HL-60 (cell line): ENCODE measurements around the gene MRPL23.

Experiments used
- DNase-seq, 2 experiments: peaks; one replicate each; pipeline ENCODE4 v3.0.0-alpha.2; 2010 to 2020; ENCODE audit warnings: low read depth in 1 of 2, low spot score in 1 of 2
- H3K27ac ChIP-seq: fragments of 250-450 bp; sonication (Bioruptor Pico); replicated peaks from 2 replicates; pipeline ENCODE4 v1.5.1; 2020; ENCODE audit warnings: mild to moderate bottlenecking, moderate library complexity
- H3K27me3 ChIP-seq: fragments of 250-450 bp; sonication (Bioruptor Pico); 2 replicates; pipeline ENCODE4 v1.5.1; 2021; ENCODE audit warnings: mild to moderate bottlenecking, moderate library complexity; ENCODE audit not compliant: insufficient read depth, poor library complexity, severe bottlenecking
- H3K4me3 ChIP-seq: replicated peaks from 2 replicates; pipeline ENCODE4 v1.5.1; 2011; ENCODE audit warnings: mild to moderate bottlenecking, control low read depth, low read length; ENCODE audit not compliant: insufficient read depth
- GABPA ChIP-seq: IDR thresholded peaks from 2 replicates; pipeline ENCODE4 v1.6.1; 2012; ENCODE audit warnings: low read depth
- POLR2AphosphoS5 ChIP-seq: IDR thresholded peaks from 2 replicates; pipeline ENCODE4 v1.6.1; 2012; ENCODE audit warnings: low read depth
- SPI1 ChIP-seq: IDR thresholded peaks from 2 replicates; pipeline ENCODE4 v1.6.1; 2012; ENCODE audit warnings: low read depth, mild to moderate bottlenecking, borderline replicate concordance
- TF ChIP-seq, protein P1 (sequence below): IDR thresholded peaks from 2 replicates; pipeline ENCODE4 v1.6.1; 2012; ENCODE audit warnings: low read depth; ENCODE audit not compliant: insufficient replicate concordance
- TF ChIP-seq, protein P2 (sequence below): IDR thresholded peaks from one replicate; pipeline ENCODE4 v1.5.1; 2011; ENCODE audit warnings: low read length, control low read depth, inconsistent platforms; ENCODE audit not compliant: insufficient read depth

The MRPL23 gene

DNA sequence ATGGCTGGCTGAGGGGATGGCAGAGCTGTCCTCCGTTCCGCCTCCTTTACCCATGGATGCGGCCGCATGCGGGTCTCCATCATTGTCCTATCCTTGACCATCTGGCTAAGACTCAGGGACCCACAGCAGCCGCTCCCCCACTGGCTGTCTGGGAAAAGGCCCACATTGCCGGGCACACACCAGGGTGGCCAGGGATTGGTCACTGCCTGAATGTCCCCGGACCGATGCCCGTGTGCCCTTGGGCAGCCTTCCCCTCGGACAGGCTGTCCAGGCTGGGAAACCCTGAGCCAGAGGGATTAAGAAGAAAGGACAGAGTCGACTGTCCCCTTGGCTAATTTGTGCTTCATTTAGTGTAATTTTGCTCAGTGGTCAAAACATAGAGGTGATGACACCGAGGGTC lies 28.1 kb downstream of the MRPL23 start:
- no peak for DNase-seq
- H3K27ac ChIP-seq = no peak overlapping the region
- H3K27me3 ChIP-seq = no peaks in the 10 kb centered on the region
- TF ChIP-seq GABPA (no peak), POLR2AphosphoS5 (no peak), SPI1 (no peak)
- TF ChIP-seq, protein P1, sequence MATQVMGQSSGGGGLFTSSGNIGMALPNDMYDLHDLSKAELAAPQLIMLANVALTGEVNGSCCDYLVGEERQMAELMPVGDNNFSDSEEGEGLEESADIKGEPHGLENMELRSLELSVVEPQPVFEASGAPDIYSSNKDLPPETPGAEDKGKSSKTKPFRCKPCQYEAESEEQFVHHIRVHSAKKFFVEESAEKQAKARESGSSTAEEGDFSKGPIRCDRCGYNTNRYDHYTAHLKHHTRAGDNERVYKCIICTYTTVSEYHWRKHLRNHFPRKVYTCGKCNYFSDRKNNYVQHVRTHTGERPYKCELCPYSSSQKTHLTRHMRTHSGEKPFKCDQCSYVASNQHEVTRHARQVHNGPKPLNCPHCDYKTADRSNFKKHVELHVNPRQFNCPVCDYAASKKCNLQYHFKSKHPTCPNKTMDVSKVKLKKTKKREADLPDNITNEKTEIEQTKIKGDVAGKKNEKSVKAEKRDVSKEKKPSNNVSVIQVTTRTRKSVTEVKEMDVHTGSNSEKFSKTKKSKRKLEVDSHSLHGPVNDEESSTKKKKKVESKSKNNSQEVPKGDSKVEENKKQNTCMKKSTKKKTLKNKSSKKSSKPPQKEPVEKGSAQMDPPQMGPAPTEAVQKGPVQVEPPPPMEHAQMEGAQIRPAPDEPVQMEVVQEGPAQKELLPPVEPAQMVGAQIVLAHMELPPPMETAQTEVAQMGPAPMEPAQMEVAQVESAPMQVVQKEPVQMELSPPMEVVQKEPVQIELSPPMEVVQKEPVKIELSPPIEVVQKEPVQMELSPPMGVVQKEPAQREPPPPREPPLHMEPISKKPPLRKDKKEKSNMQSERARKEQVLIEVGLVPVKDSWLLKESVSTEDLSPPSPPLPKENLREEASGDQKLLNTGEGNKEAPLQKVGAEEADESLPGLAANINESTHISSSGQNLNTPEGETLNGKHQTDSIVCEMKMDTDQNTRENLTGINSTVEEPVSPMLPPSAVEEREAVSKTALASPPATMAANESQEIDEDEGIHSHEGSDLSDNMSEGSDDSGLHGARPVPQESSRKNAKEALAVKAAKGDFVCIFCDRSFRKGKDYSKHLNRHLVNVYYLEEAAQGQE = no peak
- TF ChIP-seq, protein P2, sequence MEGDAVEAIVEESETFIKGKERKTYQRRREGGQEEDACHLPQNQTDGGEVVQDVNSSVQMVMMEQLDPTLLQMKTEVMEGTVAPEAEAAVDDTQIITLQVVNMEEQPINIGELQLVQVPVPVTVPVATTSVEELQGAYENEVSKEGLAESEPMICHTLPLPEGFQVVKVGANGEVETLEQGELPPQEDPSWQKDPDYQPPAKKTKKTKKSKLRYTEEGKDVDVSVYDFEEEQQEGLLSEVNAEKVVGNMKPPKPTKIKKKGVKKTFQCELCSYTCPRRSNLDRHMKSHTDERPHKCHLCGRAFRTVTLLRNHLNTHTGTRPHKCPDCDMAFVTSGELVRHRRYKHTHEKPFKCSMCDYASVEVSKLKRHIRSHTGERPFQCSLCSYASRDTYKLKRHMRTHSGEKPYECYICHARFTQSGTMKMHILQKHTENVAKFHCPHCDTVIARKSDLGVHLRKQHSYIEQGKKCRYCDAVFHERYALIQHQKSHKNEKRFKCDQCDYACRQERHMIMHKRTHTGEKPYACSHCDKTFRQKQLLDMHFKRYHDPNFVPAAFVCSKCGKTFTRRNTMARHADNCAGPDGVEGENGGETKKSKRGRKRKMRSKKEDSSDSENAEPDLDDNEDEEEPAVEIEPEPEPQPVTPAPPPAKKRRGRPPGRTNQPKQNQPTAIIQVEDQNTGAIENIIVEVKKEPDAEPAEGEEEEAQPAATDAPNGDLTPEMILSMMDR = no peak
- H3K4me3 ChIP-seq = no peak overlapping the region

DNA sequence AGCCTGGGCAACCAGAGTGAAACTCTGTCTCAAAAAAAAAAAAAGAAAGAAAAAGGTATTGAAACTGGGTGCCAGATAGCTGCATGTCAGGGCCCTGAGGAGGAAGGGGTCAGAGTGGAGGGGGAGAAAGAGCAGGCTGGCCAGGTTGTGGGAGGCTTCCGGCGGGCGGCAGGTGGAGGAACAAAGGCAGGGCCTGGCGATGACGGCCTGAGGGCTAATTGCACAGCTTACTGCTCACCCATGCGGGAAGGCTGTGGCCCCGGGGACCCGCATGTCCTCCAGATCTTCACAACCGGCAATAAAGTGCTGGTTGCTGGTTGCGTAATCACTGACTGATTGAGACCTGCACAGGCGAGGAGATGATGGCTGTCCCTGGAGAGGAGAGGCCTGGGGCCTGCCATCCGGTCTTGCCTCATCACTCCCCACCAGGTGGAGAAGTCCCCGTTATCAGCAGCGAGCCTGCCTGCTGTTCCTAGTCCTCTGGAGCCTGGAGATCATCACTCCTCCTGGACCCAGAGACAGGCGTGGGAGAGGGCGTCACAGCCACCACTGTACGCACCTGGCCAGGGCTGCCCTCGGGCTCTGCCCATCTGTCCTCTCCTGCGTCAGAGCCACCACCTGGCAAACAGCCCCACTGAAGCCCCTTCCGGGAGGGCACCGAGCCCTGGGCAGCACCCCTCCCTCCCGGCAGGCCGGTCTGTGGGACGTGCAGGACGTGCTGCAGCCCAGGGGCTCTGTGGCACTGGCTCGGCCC lies 31.8 kb downstream of the MRPL23 start:
- Histone ChIP-seq H3K27ac (no peak overlapping the region), H3K4me3 (no peak overlapping the region), H3K27me3 (no peaks in the 10 kb centered on the region)
- TF ChIP-seq GABPA = no peak
- TF ChIP-seq, protein P1 = no peak
- TF ChIP-seq, protein P2 = no peak
- no peak for TF ChIP-seq SPI1
- TF ChIP-seq POLR2AphosphoS5 = no peak
- DNase-seq = peak in 1 of 2 experiments; percentile 49

DNA sequence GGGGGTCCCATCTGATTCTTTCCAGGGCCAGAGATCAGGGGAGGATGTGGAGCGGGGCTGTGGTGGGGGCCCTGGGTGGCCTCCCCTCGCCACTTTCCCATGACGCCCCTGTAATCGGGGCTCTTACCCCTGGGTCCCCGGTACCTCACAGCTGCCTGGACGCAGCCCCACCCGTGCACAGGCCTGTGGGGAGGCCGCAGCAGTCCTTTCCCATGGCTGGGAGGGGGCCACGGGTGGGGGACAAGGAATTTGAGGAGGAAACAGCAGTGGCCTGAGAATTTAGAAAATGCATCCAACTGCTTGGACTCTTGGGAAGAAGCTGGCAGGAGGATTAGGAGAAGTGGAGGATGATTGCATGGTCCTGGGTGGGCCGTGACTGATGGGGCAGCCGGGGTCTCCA lies 32.5 kb downstream of the MRPL23 start:
- TF ChIP-seq, protein P1 = no peak
- TF ChIP-seq, protein P2 = no peak
- no peak for TF ChIP-seq SPI1
- no peak for TF ChIP-seq POLR2AphosphoS5
- no peak for TF ChIP-seq GABPA
- no peak overlapping the region for H3K27ac ChIP-seq
- H3K4me3 ChIP-seq = no peak overlapping the region
- no peak for DNase-seq
- H3K27me3 ChIP-seq = no peaks in the 10 kb centered on the region
